Type B pancreatic cell (in vitro differentiated cells): ENCODE results near the gene PEAK1. TPM values are rescaled to one million over a fixed set of nuclear protein-coding genes. Genes with fewer than 3 reads are reported as not detected.

Source experiments
- DNase-seq: peaks from one replicate; pipeline ENCODE4 v3.0.0; 2021; ENCODE audit warnings: mixed read lengths; ENCODE audit not compliant: unreplicated experiment; ENCODE audit errors: extremely low spot score
- H3K27ac Mint-ChIP-seq: 2 replicates; pipeline ENCODE4 v1.8.0; 2021; ENCODE audit warnings: mild to moderate bottlenecking, mixed read lengths
- H3K27me3 Mint-ChIP-seq: 2 replicates; pipeline ENCODE4 v1.8.0; 2021; ENCODE audit warnings: mixed read lengths
- H3K36me3 Mint-ChIP-seq: 2 replicates; pipeline ENCODE4 v1.8.0; 2021; ENCODE audit warnings: mixed read lengths
- H3K4me1 Mint-ChIP-seq: one replicate; pipeline ENCODE4 v1.8.0; 2021; ENCODE audit warnings: mixed read lengths; ENCODE audit not compliant: unreplicated experiment
- H3K4me3 Mint-ChIP-seq: 2 replicates; pipeline ENCODE4 v1.8.0; 2021; ENCODE audit warnings: mild to moderate bottlenecking, mixed read lengths
- H3K9me3 Mint-ChIP-seq: 2 replicates; pipeline ENCODE4 v1.8.0; 2021; ENCODE audit warnings: mixed read lengths
- total RNA-seq: library from RNA; stranded (reverse); gene quantifications from 2 replicates; pipeline ENCODE4 v1.2.1, GENCODE V29; 2021; ENCODE audit warnings: low replicate concordance
- TF ChIP-seq, protein P1 (sequence below): fragments of 200-600 bp; sonication (generic); conservative IDR thresholded peaks from 2 replicates; pipeline ENCODE4 v1.5.0; 2021; ENCODE audit warnings: antibody characterized with exemption, mild to moderate bottlenecking

Gene PEAK1
- total RNA-seq, 1 donor from 2014 or later, result 35.0 TPM

DNA sequence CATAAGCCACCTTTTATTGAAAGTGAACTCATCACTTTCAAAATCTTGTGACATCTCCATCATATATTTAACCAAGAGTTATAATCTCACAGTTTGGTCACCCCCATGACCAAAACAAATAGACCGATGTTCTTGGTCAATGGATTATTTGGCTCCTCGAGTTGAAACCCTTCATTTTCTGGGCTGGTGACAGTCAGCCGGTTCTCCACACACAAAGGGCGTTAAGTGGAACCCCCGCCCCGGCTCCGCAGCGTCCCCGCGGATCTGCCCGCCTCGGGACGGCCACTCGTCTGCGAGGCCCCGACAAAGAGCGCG, 349.8 kb downstream of the PEAK1 start:
- Mint-ChIP-seq H3K27me3 (no peaks in the 10 kb centered on the region), H3K27ac (peak overlapping the region; percentile 92), H3K4me1 (peaks cover 40% of the 10 kb centered on the region), H3K9me3 (no peaks in the 10 kb centered on the region), H3K4me3 (peak overlapping the region; percentile 97), H3K36me3 (peaks cover 17% of the 10 kb centered on the region)
- TF ChIP-seq, protein P1, sequence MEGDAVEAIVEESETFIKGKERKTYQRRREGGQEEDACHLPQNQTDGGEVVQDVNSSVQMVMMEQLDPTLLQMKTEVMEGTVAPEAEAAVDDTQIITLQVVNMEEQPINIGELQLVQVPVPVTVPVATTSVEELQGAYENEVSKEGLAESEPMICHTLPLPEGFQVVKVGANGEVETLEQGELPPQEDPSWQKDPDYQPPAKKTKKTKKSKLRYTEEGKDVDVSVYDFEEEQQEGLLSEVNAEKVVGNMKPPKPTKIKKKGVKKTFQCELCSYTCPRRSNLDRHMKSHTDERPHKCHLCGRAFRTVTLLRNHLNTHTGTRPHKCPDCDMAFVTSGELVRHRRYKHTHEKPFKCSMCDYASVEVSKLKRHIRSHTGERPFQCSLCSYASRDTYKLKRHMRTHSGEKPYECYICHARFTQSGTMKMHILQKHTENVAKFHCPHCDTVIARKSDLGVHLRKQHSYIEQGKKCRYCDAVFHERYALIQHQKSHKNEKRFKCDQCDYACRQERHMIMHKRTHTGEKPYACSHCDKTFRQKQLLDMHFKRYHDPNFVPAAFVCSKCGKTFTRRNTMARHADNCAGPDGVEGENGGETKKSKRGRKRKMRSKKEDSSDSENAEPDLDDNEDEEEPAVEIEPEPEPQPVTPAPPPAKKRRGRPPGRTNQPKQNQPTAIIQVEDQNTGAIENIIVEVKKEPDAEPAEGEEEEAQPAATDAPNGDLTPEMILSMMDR, result no peak
- DNase-seq, result peak; percentile 76

DNA sequence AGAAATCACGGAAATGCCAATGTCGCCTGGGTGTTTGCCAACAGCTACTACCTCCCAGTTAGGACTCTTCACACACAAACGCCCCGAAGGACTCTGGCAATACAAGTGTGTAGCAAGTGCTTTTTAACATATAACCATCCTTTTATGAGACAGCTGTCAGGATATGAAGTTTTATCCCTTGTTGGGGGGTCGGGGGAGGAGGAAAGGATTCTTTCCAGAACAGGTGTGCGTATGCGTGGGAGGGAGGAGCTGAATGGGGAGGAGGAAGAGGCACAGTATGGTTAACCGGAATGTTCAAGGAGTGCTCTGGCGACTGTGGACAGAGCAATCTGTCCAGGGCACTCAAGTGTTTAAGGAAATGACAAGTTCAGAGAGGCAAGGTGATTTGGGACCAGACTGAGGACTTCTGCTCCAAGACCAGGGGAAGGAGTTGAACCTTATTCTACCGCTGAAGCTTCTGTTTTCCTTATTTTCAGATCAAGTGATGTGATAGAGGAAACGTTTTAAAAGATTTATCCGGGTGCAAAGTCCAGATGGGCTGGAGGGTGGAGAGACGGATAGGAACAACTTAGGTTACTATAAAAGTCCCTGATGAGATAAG, 350.3 kb downstream of the PEAK1 start:
- Mint-ChIP-seq H3K36me3 (peaks cover 17% of the 10 kb centered on the region), H3K9me3 (no peaks in the 10 kb centered on the region), H3K4me3 (peak overlapping the region; percentile 97), H3K4me1 (peaks cover 45% of the 10 kb centered on the region), H3K27me3 (no peaks in the 10 kb centered on the region), H3K27ac (peak overlapping the region; percentile 92)
- TF ChIP-seq, protein P1, result no peak
- no peak for DNase-seq

DNA sequence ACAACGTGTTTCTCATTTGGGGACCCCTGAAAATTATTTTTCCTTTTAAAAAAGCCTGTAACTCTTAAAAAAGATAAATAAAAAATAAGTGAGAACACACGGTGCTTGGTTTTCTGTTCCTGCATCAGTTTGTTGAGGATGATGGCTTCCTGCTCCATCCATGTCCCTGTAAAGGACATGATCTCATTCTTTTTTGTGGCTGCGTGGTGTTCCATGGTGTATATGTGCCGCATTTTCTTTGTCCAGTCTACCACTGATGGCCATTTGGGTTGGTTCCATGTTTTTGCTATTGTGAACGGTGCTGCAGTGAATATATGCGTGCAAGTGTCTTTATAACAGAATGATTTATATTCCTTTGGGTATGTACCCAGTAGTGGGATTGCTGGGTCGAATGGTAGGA, 351.3 kb downstream of the PEAK1 start:
- Mint-ChIP-seq H3K4me3 (peak overlapping the region; percentile 97), H3K9me3 (no peaks in the 10 kb centered on the region), H3K27me3 (no peaks in the 10 kb centered on the region), H3K4me1 (peaks cover 55% of the 10 kb centered on the region), H3K36me3 (peaks cover 21% of the 10 kb centered on the region), H3K27ac (no peak overlapping the region)
- TF ChIP-seq, protein P1, result no peak
- no peak for DNase-seq

DNA sequence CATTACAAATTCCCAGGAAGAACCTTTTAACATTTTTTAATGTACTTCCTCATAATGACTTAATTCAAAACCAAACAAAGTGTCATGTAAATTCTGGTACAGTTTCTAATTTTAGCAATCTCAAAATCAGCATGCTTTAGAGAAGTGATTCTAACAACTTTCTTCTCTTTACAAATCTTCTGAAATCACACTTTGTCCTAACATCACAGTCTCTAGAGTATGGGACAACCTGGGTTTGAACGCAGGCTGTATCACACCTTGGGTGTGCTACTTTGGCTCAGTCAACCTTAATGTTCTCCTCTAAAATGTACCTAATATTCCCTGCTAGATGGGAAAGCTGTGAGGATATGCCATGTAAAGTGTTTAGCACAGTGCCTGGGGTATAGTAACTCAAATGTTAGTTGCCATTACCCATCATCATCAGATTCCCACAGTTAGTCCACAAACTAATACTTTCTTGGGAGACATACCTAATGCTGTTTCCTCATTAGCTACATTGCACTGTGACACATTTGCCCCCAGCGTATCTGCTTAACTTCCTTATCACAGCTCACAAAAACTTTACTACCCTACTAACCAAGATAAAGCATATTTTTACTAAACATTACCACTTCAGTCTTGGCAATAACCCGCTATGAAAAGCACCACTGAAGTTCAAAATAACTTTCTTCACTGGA, 352.1 kb downstream of the PEAK1 start:
- Mint-ChIP-seq H3K36me3 (peaks cover 21% of the 10 kb centered on the region), H3K4me1 (peaks cover 57% of the 10 kb centered on the region), H3K27me3 (no peaks in the 10 kb centered on the region), H3K27ac (peak overlapping the region; percentile 83), H3K9me3 (no peaks in the 10 kb centered on the region), H3K4me3 (peak overlapping the region; percentile 74)
- TF ChIP-seq, protein P1, result no peak
- no peak for DNase-seq

DNA sequence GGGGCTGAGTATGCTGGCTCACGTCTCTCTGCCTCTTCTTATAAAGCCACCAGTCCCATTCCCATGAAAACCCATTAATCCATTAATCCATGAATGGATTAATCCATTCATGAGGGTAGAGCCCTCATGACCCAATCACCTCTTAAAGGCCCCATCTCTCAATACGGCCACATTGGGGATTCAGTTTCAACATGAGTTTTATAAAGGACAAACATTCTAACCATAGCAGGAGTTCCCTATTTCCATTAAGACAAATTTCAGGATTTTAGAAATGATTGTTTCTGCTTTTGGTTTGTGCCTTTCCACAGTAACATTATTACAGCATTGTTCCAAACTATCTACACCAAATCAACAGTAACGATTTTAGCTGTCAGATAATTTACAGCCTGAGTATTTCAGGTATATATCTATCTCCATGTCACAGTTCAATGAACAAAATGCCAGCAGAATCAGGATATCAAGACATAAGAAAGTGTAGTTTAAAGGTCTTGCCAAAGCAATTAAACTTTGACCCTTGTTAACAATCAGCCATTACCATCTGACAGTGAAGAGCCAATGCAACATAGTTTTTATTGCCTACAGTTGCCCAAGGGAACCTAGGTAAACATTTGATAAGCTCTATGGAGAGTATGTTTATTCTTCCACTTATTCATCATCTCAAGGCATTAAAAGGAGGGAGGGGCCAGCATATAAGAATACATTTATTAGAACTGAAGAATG, 352.8 kb downstream of the PEAK1 start:
- no peaks in the 10 kb centered on the region for H3K27me3 Mint-ChIP-seq

More for the DNA sequence above, 352.8 kb downstream of the PEAK1 start:
- TF ChIP-seq, protein P1, result no peak
- no peak for DNase-seq
- H3K36me3 Mint-ChIP-seq, result peaks cover 21% of the 10 kb centered on the region
- H3K4me3 Mint-ChIP-seq, result peak overlapping the region; percentile 74
- H3K27ac Mint-ChIP-seq, result peak overlapping the region; percentile 83
- peaks cover 60% of the 10 kb centered on the region for H3K4me1 Mint-ChIP-seq
- no peaks in the 10 kb centered on the region for H3K9me3 Mint-ChIP-seq
